GM23248 (cell line): ENCODE measurements around the gene ZFYVE21.

Experiments
- EZH2 ChIP-seq: fragments of 200-600 bp; sonication (generic); IDR thresholded peaks from 2 replicates; pipeline ENCODE4 v1.6.1; 2018; ENCODE audit warnings: antibody characterized with exemption, mild to moderate bottlenecking; ENCODE audit not compliant: insufficient read depth, poor library complexity, severe bottlenecking
- EZH2phosphoT487 ChIP-seq: fragments of 200-600 bp; sonication (generic); IDR thresholded peaks from 2 replicates; pipeline ENCODE4 v1.6.1; 2018; ENCODE audit warnings: antibody characterized with exemption, moderate library complexity, mild to moderate bottlenecking, low read depth; ENCODE audit not compliant: insufficient read depth

GRCh38 chr14:103702497-103703432, 12.8 kb upstream of the ZFYVE21 start:
- TF ChIP-seq EZH2 (no peak), EZH2phosphoT487 (no peak)
